Activated CD8-positive, alpha-beta memory T cell treated with anti-CD3 and anti-CD28 coated beads for 4 hours (primary cell): ENCODE results near the gene IL3RA.
"Not testable (repeated sequence)": the region's sequence is repeated elsewhere in the genome, so short reads cannot be mapped to it uniquely, and the experiment has no call there.

ENCODE experiments used
- DNase-seq, 2 donors: peaks; one replicate each; pipeline ENCODE4 v3.0.0-alpha.2; 2020; ENCODE audit warnings: low read depth in 2 of 2

The IL3RA gene

DNA sequence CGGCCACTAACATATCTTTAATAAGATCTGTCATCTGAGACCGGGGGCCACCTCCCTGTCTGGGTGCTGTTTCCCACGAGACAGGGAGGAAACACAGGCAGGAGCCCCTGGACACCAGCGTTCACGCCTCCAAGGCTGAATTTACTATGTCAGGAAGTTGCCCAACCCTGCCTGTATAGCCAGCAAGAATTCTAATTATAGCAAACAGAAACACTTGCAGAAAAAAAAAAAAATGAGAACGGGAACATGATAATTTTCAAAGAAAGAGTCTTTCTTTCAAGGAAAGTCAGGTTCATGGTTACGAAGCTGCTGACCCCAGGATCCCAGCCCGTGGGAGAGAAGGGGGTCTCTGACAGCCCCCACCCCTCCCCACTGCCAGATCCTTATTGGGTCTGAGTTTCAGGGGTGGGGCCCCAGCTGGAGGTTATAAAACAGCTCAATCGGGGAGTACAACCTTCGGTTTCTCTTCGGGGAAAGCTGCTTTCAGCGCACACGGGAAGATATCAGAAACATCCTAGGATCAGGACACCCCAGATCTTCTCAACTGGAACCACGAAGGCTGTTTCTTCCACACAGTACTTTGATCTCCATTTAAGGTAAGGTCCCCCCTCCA lies at the start of gene IL3RA:
Gene IL3RA, plus strand, starts transcription at position 455 of the 613 bp plus-strand sequence. CDS start 4,981 bp downstream, outside the sequence.
- DNase-seq = no peak

DNA sequence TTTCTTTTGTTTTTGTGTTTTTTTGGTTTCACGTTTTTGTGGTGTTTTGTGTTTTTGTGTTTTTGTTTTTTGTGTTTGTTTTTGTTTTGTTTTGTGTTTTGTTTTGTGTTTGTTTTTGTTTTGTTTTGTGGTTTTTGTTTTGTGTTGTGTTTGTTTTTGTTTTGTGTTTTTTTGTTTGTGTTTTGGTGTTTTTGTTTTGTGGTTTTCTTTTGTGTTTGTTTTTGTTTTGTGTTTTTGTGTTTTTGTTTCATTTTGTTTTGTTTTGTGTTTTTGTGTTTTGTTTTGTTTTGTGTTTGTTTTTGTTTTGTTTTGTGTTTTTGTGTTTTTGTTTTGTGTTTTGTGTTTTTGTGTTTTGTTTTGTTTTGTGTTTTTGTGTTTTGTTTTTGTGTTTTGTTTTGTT lies 47.0 kb upstream of the IL3RA start:
- no peak for DNase-seq

DNA sequence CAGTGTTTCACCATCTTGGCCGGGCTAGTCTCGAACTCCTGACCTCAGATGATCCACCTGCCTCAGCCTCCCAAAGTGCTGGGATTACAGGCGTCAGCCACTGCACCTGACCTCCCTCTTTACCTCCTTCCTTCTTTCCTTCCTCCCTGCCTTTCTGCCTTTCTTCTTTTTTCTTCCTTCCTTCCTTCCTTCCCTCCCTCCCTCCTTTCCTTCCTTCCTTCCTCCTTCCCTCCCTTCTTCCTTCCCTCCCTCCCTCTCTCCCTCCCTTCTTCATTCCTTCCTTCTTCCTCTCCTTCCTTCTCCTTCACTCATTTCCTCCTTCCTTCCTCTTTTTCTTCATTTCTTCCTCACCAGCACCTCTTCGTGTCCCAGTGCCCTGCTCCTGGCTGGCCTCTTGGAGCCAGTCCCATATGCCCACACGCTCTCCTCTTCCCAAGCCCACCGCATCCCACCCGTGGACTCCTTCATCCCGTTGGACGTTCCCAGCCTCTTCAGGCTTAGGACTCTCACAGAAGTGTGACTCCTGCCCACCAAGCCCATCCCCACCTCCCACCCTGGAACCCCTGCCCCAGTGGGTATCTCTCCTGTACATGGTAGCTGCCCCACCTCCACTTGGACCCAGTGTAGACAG lies 45.4 kb upstream of the IL3RA start:
- DNase-seq = no peak

DNA sequence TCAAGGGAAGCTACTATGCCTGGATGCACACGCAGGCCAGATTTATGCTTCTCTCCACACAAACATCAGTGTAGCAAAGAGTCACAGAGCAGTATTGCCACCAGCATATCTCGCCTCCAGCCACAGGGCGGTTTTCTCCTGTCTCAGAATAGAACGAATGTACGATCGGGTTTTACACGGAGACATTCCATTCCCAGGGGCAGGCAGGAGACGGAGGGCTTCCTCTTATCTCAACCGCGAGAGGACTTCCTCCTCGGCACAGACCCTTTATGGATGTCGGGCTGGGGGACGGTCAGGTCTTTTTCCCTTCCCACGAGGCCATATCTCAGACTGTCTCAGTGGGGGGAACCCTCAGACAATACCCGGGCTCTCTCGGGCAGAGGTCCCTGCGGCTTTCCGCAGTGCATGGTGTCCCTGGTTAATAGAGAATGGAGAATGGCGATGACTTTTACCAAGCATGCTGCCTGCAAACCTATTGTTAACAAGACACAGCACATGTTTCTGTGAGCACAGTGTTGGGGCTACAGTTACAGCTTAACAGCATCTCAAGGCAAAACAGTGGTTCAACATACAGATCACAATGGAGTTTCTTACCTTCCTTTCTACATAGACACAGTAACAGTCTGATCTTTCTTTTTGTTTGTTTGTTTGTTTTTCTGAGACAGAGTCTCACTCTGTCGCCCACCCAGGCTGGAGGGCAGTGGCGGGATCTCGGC lies 43.9 kb upstream of the IL3RA start:
- DNase-seq = no peak

DNA sequence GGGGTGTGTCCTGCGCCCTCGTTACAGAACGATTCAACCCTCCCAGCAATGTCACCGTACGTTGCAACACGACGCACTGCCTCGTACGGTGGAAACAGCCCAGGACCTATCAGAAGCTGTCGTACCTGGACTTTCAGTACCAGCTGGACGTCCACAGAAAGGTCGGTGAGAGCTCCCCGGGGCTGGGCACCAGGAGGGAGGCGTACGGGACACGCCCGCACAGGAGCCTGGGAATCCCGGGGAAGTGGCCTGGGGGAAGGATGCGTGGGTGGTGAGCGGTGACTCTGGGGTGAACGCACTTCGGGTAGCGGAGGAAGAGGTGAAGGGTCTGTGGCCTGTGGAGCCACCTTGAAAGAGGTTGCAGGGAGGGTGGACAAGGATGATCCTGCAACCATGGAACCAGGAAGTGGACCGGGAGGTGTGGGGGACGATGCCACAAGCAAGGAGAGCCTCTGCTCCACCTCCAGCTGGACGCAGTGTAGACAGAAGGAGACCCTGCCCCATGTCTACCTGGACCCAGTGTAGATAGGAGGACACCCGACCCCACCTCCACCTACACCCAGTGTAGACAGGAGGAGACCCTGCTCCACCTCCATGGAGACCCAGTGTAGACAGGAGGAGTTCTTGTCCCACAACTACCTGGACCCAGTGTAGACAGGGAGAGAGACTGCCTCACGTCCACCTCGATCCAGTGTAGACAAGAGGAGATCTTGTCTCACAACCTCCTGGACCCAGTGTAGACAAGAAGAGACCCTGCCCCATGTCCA lies 42.1 kb upstream of the IL3RA start:
- DNase-seq = no peak

DNA sequence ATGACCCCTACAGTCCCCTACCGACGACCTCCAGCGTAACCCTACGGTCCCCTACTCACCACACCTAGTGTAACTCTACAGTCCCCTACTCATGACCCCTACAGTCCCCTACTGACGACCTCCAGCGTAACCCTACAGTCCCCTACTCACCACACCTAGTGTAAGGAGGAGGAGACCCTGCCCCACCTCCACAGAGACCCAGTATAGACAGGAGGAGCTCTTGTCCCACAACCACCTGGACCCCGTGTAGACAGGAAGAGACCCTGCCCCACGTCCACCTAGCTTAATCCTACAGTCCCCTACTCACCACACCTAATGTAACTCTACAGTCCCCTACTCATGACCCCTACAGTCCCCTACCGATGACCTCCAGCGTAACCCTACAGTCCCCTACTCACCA lies 41.0 kb upstream of the IL3RA start:
- DNase-seq = no peak

DNA sequence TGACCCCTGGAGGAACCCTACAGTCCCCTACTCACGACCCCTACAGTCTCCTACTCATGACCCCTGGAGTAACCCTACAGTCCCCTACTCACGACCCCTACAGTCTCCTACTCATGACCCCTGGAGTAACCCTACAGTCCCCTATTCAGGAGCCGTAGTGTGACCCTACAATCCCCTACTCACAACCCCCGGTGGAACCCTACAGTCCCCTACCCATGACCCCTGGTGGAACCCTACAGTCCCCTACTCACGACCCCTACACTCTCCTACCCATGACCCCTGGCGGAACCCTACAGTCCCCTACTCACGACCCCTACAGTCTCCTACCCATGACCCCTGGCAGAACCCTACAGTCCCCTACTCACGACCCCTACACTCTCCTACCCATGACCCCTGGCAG lies 39.0 kb upstream of the IL3RA start:
- not testable (repeated sequence) for DNase-seq

DNA sequence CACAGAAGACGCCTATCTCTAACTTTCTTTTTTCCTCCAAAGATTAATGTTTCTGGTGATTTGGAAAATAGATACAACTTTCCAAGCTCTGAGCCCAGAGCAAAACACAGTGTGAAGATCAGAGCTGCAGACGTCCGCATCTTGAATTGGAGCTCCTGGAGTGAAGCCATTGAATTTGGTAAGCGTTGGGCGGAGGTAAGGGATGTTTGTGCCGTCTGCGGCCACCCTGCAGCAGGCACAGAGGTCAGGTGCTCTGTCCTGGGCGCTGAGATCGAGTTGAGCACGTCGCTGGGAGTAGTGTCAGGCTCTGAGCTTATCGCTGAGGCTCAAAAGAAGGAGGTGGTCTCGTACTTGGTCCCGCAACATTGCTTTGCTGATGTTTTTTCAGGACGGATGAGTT lies 36.1 kb upstream of the IL3RA start:
- DNase-seq = no peak

DNA sequence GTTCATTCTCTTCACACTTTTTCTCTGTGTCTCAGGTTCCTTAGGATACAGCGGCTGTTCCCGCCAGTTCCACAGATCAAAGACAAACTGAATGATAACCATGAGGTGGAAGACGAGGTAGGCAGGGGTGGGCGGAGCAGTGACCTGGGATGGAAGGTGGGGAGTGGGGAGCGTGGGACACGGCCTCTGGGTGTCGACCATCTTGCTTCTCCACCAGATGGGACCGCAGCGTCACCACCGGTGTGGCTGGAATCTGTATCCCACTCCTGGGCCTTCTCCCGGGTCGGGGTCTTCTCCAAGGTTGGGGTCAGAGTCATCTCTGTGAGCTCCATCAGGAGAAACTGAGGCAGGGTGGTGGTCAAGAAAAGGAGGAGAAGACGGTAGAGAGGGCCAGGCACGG lies 31.2 kb upstream of the IL3RA start:
- DNase-seq = no peak

DNA sequence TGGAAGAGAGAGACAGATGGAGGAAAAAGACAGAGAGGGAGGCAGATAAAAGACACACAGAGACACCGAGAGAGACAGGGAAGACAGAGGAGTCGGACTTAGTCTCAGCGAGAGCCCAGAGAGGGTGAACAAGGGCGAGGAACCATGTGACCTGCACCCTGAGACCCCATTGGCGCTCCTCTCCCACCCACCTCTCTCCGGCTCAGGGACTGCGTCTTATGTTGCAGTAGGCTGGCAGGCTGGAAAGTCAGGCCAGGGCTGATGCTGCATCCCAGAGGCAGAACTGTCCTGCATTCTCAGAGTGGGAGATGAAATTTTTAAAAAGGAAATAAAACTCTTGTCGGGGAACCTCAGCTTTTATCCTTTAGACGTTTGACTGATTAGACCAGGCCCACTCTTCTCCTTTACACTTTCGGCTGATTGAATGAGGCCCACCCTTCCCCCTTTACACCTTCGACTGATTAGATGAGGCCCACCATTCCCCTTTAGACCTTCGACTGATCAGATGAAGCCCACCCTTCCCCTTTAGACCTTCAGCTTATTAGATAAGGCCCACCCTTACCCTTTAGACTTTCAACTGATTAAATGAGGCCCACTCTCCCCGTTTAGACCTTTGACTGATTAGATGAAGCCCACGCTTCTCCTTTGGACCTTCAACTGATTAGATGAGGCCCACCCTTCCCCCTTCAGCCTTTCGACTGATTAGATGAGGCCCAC lies 29.5 kb upstream of the IL3RA start:
- no peak for DNase-seq

DNA sequence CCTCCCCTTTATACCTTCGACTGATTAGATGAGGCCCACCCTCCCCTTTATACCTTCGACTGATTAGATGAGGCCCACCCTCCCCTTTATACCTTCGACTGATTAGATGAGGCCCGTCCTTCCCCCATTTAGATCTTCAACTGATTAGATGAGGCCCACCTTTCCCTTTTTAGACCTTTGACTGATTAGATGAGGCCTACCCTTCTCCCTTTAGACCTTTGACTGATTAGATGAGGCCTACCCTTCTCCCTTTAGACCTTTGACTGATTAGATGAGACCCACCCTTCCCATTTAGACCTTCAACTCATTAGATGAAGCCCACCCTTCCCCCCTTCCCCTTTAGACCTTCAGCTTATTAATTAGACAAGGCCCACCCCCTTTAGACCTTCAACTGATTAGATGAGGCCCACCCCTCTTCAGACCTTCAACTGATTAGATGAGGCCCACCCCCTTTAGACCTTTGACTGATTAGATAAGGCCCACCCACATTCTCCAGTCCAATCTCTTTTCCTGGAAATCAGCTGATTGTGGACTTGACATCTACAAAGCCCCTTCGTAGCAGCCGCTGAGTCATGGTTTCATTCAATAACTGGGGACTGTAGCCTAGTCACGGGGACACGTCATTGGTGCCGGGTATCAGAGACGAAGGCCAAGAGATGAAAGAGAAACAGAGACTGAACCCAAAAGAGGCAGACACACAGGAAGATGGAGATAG lies 28.8 kb upstream of the IL3RA start:
- no peak for DNase-seq

DNA sequence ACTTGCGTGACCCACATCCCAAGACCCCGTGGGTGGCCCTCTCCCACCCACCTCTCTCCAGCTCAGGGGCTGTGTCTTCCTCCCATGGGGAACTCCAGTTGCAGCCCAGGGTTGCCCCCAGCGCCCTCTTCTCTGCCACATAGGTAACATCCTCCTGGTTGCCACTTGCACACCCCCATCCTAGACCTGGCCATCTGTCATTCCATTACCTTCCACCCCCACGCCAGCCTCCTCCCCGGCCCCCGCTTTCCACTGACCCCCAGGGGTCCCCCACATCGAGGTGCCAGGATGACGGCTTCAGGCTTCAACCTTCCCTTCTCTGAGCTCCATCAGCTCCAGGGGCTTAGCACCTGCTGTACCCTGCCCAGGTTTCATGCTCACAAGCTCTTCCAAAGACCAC lies 28.1 kb upstream of the IL3RA start:
- DNase-seq = no peak

DNA sequence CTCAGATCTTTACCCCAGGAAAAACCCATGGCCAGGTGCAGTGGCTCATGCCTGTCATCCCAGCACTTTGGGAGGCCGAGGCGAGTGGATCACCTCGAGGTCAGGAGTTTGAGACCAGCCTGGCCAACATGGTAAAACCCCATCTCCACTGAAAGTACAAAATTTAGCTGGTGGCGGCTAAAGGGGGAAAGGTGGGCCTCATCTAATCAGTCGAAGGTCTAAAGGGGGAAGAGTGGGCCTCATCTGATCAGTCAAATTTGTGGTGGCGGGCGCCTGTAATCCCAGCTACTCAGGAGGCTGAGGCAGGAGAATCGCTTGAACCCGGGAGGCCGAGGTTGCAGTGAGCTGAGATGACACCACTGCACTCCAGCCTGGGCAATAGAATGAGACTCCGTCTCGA lies 27.7 kb upstream of the IL3RA start:
- DNase-seq = not testable (repeated sequence)

DNA sequence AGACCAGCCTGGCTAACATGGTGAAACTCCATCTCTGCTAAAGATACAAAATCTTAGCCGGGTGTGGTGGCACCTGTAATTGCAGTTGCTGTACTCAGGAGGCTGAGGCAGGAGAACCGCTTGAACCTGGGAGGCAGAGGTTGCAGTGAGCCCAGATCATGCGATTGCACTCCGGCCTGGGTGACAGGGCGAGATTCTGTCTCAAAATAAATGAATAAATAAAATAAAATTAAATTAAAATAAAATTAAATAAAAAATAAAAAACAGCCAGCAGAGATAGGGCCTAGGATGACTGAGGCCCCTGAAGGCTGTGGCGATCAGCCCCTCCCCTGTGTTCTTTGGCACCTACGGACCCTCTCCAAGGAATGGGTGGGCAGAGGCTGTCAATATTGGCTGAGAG lies 22.8 kb upstream of the IL3RA start:
- no peak for DNase-seq

DNA sequence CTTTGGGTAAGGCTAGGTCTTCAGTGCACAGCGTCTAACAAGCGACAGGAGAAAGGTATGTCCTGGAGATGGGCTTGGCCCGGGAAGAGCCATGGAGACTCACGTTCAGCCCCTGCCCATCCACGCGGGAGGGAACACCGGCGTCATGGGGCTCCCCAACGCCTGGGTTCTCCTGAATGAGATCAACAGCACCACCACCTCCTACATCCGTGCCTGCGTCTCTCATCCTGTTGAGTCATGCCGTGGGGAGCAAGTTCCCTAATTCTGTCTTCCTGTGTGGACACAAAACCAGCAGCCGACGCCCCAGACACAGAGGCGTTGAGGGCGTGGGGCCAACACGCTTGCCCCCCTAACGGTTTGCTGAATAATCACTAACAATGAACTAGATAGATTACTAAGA lies 20.1 kb upstream of the IL3RA start:
- DNase-seq = peak in 1 of 2 donors; percentile 19

DNA sequence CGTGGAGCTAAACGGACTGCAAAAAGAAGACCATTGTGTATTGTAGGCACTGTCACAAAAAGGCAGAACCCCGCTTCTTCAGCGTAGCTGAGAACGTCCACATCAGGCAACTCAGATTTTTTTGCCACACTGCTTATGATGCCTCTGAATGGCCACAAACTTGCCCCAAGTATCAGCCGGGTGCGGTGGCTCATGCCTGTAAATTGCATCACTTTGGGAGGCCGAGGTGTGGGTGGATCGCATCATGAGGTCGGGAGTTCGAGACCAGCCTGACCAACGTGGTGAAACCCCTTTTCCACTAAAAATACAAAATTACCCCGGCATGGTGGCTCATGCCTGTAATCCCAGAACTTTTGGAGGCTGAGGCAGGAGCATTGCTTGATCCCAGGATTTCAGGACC lies 14.9 kb upstream of the IL3RA start:
- no peak for DNase-seq

DNA sequence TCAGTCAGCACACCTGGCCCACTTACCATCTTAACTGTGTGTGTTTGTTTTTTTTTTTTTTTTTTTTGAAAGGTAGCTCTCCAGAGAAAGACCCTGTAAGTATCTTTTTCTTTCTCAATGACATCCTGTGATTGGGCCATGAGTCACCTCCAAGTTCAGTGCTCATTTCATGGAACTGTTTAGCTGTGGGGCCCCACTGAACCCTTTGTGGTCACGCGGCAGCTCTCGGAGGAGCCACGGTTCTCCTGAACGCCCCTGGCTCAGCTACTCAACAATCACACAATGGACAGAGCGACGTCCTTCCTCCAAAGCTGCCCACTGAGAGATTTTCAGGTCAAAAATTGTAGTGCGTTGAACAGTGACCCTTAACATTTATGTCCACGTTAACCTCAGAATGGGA lies 14.2 kb upstream of the IL3RA start:
- DNase-seq = no peak

DNA sequence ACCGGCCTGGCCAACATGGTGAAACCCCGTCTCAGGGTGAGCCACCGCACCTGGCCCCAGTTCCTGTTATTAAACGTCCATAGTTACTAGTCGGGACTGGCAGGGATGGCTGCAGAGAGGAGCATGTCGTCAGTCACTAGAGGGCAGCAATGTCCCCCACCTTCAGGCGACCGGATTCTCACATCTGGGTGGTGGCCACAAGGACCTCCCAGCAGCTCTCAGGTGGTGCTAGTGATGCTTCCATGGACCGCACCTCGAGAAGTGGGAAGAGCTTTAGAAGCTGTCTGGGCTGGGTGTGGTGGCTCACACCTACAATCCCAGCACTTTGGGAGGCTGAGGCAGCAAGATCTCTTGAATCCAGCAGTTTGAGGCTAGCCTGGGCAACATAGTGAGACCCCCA lies 13.3 kb upstream of the IL3RA start:
- DNase-seq = no peak

DNA sequence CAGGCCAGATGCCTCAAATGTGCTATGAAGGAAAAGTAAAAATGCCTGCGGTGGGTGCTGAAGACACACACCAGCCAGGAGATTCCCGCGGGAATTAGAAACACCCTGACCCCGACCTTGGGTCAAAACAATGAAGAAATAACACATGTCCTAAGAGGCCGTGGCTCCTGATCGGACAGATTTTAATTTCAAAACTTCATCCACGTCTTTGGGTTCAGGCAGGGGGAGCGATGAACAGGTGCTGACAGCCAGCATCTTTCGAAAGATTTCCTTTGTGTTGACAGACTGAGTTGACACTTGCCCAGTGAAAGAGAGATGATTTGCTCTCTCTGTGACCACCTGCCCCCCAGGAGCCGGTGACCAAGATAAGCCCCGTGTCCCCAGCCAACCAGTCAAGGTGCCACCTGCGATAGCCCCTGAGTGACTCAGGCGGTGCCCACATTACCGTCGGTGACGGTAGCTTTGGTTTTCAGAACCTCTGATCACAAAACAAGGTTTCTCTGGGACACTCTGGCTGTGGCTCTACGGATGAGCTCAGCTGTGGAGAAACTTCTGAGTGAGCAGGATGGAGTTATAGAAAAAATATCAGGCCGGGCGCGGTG lies 11.0 kb upstream of the IL3RA start:
- no peak for DNase-seq

DNA sequence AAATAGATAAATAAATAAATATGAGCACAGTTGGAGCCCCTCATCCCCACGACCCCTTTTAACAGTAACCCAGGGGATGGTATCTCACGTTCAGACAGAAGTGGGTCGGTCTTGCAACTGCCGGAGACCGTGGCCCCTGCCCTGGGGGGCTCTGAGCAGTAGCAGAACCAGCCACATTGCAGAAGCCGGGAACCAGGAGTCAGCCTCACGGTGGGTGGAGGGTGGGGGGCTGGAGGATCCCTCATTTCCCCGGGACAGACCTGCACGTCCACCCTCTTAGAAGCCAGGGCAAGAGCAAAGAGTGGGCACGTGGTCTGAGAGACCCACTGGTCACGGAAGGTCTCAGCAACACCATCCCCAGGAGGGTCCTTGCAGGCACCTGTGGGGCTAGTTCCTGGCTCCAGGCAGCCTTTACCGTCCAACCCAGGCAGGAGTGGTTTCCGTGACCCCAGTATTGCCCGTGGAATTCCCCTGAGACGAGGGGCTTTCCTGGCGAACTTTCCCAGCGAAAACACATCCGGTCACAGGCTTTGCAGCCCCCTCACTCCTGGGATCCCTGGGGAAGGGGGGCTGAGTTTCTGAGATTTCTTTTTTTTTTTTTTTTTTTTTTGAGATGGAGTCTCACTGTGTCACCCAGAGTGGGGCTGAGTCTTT lies 8.8 kb upstream of the IL3RA start:
- no peak for DNase-seq
